ENCODE measurements around the gene NHLRC2.
A peak's percentile ranks its signal among the peaks of the same experiment; 100 is the strongest.
"Not testable (repeated sequence)": the region's sequence is repeated elsewhere in the genome, so short reads cannot be mapped to it uniquely, and the experiment has no call there.

The NHLRC2 gene, protein sequence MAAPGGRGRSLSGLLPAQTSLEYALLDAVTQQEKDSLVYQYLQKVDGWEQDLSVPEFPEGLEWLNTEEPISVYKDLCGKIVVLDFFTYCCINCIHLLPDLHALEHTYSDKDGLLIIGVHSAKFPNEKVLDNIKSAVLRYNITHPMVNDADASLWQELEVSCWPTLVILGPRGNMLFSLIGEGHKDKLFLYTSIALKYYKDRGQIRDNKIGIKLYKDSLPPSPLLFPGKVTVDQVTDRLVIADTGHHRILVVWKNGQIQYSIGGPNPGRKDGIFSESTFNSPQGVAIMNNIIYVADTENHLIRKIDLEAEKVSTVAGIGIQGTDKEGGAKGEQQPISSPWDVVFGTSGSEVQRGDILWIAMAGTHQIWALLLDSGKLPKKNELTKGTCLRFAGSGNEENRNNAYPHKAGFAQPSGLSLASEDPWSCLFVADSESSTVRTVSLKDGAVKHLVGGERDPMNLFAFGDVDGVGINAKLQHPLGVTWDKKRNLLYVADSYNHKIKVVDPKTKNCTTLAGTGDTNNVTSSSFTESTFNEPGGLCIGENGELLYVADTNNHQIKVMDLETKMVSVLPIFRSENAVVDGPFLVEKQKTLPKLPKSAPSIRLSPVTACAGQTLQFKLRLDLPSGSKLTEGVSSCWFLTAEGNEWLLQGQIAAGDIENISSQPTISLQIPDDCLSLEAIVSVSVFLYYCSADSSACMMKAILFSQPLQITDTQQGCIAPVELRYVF
- total RNA-seq, result 33.4 to 41.5 (median 35.7) reads per million in 3 experiments

DNA sequence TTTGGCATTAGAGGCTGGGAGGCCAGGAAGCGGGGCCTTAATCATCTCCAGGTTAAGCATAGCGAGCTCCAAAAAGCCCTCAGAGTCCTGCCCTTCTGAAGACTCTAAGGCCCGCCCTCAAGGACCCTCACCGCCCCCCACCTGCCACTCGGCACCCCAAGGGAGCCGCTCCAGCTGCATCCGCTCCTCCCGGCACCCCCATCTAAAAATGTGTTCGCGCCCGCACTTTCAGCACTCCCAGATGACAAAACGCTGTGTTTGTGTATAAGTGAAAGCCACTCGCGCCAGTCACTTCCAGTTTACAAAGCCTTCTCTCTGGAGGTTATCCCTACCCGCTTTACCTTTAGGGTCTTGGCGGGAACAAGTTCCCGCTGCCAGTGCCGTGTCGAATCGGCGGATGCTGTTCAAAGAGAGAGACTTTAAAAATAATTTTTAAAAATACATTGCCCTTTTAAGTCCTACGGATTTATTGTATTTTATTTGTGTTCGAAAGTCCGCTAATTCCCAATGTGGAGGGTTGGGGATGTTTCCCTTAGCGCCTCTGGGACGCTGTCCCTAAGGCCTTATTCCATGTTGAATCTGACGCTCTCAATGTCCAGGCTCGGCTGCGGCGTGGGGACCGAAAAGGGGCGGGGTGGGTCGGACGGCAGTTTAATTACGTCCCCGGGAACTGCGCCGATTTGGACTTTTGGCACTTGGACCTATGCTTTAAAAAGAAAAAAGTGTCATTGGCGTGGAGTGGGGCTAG, at the start of gene NHLRC2, which contains the start of gene DCLRE1A:
TSS of gene NHLRC2 (plus strand) at position 649 of the 748 bp plus-strand sequence. CDS start 212 bp downstream, outside the sequence.
TSS of gene DCLRE1A (minus strand) at position 70 of the 748 bp plus-strand sequence. CDS start 900 bp downstream, outside the sequence.
- peak; percentile 44 for DNase-seq

DNA sequence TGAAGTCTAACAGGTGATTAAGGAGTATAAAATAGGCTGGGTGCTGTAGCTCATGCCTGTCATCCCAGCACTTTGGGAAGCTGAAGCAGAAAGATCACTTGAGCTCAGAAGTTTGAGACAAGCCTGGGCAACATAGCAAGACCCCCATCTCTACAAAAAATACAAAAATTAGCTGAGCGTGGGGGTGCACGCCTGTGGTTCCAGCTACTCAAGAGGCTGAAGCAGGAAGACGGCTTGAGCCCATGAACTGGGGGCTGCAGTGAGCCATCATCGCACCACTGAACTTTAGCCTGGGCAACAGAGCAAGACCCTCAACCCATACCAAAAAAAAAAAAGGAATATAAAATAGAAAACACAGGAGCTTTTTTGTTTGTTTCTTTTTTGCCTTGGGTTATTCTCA, 48.0 kb upstream of the NHLRC2 start:
- DNase-seq, result no peak

DNA sequence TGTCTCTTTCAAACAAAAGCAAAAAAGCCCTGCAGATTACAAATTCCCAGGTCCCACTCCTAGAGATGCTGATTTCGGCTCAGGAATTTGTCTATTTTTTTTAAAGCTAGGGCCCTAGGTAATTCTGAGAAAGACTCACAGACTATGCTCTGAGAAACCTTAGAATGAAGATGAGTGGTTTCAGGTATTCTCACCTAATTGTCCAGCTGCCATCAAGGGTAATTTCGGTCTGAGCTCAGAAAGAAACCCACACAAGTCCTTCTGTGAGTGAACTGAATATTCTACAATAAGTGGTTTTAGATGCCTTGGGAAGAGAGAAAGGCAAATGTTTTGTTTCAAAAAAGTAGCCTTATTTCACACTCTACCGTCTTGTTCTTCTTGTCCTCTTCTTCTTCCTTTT, 46.3 kb upstream of the NHLRC2 start:
- no peak for DNase-seq

DNA sequence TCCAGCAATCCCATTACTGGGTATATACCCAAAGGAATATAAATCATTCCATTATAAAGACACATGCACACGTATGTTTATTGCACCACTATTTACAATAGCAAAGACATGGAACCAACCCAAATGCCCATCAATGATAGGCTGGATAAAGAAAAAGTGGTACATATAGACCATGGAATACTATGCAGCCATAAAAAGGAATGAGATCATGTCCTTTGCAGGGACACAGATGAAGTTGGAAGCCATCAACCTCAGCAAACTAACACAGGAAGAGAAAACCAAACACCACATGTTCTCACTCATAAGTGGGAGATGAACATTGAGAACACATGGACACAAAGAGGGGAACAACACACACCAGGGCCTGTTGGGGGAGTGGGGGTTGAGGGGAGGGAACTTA, 39.8 kb upstream of the NHLRC2 start:
- not testable (repeated sequence) for DNase-seq

DNA sequence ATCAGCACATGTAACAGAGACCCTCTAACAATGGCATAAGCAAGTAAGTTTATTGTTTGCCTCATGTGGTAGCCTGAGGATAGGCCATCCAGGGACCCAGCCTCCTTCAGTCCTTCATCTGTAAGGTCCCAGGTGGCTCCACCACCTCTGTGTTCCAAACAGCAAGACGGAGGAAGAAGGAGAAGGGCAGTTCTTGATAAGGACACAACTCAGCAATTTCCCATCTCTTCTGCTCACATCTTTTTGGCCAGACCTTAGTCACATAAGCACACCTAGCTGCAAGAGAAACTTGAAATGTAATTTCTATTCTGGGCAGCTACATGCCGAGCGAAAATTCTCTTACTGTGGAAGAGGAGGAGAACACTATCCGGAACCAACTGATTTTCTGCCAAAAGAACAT, 34.5 kb upstream of the NHLRC2 start:
- DNase-seq, result no peak

DNA sequence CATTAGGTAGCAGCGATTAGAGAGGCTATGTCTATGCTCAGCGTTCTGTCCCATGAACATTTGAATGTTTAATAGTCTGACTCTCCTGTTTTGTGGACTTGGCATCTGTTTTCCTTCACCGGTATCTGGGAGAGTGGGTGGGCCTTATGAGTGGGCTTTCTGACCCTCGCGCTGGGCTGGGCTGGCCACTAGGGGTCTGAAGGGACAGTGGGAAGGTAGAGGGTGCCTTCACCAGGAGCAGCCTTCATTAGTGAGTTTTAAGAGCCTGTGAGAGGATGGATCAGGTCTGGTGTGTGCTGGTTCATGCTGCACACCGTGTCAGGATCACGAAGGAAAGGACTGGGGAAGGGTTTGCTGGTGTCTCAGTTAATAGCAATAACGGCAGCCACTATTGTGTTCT, 34.0 kb upstream of the NHLRC2 start:
- DNase-seq, result no peak

DNA sequence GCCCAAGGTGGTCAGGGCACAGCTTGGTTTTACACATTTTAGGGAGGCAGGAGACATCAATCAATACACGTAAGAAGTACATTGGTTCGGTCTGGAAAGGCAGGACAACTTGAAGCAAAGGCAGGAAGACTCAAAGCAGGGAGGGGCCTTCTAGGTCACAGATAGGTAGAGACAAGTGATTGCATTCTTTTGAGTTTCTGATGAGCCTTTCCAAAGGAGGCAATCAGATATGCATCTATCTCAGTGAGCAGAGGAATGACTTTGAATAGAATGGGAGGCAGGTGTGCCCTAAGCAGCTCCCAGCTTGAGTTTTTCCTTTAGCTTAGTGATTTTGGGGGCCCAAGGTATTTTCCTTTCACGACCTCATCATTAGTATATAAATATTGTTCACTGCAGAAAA, 33.2 kb upstream of the NHLRC2 start:
- DNase-seq, result not testable (repeated sequence)

DNA sequence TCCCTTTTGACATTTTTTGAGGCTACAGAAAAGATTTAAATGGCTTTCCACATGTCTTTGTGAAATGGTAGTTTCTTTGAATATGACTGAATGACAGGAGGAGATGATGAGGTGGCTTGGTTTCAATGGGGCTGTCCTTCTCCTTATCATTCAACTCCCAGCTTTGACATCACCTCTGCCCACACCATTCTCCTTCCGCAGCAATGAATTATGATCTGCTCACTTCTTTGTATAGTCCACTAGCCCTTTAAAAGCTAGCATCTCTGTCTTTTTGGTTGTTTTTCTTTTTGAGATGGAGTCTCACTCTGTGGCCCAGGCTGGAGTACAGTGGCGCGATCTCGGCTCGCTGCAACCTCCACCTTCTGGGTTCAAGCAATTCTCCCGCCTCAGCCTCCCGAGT, 32.3 kb upstream of the NHLRC2 start:
- no peak for DNase-seq

DNA sequence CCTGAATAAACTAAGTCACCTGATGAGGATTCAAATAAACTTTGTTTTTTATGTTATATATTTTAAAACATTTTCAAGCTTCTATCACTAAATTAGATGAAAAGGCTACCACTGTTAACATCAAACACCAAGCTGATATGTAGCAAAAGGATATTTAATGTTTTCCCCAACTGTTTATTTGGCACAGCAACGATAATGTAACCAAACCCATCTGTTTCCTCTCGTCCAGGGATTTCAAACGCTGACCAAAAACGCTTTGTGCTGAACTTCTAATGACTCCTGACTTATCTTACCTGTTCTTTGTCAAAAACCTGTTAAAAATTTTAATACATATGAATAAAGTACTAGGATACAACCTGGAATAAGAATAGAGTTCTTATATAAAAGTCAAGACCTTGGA, 31.1 kb upstream of the NHLRC2 start:
- no peak for DNase-seq

DNA sequence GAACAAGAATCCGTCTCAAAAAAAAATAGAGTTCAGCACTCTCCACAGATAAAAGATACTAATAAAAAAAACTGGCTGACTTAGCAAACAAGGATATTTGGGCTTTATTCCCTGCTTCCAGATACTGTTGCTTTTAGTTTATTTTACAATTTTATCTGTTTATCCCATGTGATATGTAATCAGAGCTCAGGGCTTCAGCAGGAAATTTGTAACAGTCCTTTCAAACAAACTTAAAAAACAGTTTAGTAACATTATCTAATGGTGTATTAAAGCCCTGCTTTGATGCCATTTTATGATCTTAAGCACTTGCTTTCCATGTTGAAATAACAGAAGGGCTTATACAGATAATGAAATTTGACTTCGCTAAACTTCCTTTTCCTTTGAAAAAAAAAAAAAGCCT, 28.7 kb upstream of the NHLRC2 start:
- DNase-seq, result no peak

DNA sequence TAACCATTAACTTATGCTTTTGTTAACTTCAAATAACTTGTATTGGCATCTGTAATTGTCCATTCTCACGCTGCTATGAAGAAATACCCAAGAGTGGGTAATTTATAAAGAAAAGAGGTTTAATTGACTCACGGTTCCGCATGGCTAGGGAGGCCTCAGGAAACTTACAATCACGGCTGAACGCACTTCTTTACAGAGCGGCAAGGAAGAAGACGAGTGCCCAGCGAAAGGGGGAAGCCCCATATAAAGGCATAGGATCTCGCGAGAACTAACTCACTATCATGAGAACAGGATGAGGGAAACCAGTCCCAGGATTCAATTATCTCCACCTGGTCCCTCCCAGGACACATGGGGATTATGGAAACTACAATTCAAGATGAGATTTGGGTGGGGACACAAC, 25.9 kb upstream of the NHLRC2 start:
- not testable (repeated sequence) for DNase-seq

DNA sequence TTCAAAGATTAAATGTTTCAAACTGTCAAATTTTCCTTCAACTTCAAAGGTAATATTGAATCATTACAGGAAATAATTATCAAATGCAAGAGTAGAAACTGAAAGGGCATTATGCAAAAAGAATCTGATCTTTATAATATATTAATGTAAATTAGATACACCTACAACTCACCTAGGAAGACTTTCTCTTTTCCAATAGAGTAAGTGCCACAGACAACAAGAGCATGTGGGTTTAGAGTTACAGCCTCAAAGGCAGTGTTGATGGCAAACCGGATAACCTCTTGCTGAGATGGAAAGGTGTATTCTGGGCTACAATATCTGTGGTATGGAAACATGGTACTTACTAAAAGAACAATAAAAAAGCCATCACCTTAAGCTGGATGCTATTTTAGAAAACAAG, 12.3 kb upstream of the NHLRC2 start:
- no peak for DNase-seq

DNA sequence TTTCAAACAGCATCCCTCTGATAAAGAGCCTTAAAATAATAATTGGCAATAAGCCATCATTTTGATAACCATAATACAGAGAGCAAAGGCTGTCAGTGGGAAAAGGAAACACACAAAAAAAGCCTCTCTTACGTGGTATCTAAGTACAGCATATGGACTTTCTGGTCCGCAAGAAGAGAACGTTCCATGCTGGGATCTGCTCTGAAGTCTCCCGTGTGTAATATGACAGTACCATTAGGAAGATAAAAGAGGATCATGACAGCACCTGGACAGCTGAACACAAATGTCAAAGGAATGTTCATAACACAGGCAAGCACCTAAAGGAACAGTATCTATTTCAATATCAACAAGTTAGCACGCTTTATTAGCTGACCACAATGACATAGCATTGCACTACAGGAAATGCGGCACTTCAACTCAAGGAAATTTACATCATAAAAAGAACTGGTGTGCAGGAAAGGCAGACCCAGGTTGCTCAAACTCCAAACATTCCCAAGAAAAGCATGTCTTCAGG, 10.4 kb upstream of the NHLRC2 start:
- no peak for DNase-seq

DNA sequence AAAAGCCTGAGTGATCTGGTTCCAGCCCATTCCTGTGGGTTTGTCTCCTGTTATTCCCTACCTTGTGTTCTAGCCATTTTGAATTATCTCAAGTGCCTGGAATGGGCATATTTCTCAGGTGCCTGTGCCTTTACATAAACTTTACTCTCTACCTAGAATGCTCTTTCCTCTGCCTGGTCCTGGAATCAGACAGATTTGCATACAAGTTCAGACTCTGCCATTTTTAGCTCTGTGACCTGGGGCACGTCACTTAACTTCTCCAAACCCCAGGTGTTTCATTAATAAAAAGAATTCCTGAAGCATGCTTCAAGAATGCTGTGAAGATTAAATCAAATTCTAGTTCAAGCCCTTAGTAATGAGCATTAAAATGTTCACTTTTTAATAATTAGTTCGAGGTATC, 8.4 kb upstream of the NHLRC2 start:
- no peak for DNase-seq

DNA sequence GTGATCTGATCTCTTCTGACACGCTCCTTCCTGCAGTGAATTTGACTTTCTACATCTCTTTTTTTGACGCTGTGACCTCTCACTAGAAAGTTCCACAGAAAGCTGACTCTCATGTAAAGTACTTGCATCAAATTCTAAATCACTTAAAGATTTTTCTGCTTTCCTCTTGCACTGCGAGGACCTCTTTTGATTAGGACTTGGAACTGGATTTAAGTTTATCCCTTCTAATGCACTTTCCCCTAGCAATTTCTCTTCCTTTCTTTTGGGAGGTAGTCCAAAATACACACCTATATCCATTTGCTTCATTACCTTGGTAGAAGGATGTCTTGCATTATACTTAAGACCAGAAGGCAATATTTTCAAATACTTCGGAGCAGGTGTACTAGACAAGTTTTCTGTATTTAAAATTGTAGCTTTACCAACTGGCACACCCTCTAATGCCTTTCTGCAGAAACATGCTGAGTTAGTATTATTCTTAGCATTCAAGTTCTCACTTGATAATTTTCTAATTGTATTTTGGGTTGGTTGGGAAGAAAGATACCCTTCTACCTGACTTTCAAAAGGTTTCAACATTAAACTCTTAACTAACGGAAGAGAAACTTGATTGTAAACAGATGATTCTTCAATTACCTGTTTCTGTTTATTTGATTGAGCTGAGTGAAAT, 5.2 kb upstream of the NHLRC2 start:
- no peak for DNase-seq

DNA sequence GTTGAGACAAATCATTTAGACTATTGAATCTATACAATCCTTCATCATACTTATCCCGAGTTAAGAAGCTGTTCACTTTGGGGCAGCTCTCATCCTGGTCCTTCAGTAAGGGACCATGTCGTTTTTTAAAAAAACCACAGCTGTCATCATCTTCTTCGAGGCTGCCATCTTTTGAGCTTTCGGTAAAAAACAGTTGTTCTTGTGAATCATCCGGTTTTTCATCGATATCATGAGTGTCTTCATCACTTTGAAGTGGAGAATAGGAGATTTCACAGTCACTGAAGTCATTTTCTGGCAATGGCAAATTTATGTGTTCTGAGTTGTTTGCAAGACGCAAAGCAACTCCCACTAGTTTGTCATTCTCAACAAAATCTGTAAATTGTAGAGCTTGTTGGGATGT, 4.5 kb upstream of the NHLRC2 start:
- DNase-seq, result no peak

DNA sequence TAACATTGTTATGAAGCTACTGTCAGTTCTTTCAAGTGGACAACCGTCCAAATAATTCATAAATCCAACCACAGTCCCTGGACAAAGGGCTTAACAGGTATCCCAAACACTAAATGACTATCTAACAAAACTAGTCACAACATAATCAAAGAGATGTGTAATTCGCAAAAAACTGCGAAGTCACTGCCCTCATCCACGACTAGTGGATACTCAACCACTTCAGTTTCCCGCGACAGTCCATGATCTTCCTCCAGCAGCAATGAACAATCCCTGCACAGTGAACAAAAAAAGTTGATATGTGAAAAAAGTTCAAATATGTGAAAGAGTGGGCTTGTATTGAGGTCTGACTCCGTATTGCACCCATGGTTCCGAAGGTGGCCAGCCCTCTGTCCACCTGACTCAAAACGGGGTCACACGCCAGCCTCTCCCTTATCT, 866 bp upstream of the NHLRC2 start:
- no peak for DNase-seq

DNA sequence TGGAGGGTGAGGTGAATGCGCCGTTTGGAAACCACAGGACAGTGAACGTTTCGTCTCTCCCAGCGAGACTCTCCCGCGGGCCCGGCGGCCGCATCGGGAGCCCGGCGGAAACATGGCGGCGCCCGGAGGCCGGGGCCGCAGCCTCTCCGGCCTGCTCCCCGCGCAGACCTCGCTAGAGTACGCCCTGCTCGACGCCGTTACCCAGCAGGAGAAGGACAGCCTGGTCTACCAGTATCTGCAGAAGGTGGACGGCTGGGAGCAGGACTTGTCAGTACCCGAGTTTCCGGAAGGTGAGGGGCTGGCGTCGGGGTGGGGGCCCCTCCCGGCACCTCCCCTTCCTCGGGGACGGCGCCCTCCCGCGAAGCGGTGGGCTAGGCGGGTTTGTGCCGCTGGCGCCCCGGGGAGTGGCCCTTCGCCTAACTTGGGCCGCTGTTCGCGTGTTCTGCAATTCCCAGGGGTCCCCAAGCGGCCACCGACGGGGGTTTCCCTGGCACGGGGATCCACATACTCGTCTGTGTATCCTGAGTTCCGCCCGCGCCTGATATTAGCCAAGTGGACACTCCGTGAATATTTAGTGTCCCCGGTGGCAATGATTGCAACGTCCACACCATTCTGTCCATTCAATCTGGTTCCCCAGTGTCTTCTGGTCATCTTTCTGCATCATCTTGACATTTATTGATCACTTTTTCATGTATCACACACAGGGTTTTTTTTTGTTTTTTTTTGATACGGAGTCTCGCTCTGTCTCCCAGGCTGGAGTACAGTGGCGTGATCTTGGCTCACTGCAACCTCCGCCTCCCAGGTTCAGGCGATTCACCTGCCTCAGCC, 514 bp downstream of the NHLRC2 start:
- DNase-seq, result peak; percentile 39

DNA sequence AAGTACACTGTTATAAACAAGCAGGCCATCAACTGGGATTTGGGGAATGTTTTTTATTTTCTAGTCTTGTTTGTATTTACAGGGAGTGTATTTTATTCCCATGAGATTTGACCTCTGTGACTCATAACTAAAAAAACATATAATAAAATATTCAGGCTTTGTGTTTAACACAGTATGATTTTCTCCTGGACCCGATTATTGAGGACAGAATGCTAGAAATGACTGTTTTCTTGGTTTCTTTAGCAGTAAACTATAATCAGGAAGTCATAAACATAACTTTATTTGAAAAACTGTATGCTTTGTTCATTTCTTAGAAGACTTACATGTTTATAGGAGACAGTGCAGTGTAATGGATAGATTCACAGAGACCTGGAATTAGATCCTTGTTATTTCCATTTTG, 2.1 kb downstream of the NHLRC2 start:
- no peak for DNase-seq

DNA sequence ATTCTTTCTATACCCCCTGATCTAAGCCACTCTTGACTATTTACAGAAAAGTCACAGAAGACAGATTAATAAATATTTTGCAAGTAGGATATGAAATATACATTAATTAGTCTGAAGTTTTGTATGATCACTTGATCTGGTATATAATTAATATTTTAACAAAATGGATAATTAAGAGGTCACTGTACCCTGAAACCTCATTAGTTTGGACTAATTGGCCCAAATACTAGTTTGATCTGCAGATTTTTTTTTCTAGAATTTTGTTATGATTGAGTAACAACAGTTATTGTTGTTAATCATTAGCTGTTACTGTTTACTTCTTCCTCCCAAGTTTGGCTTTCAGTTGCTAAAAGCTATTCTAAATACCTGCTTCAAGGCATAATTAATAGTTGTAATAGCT, 2.7 kb downstream of the NHLRC2 start:
- DNase-seq, result no peak

DNA sequence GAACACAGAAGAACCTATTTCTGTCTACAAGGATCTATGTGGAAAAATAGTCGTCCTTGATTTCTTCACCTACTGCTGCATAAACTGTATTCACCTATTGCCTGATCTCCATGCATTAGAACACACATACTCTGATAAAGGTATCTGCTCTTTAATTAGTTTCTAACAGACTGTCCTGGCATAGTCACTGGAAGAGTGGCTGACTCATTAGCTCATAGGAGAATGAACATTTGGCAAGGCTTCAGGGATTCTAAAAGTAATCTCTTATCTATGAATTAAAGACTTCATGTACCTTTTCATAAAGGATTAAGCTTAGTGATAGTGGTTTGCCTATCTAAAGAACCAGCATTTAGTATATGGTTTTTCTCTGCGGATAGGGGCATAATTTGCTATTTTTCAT, 4.1 kb downstream of the NHLRC2 start:
- no peak for DNase-seq

DNA sequence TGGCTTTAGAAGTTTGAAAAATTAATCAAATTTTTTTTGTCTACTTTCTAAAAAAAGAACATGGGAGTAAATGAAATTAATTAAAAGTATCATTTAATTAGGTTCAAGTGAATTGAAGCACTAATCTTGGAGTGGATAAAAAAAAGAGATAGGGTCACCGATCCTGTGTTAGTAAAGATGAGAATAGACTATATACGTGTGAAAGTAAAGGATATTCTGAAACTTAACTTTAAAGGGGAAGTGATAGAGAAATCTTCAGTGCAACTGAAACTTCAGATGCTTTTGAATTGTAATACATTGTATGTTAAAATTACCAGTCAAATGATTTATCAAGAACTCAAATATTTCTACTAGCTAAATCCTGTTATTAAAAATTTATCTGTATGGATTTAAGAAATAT, 4.8 kb downstream of the NHLRC2 start:
- DNase-seq, result no peak
